AG04450 (cell line): Measurements from ENCODE around the gene EPHB2. TPM values are rescaled to one million over a fixed set of nuclear protein-coding genes. Genes with fewer than 3 reads are reported as not detected.

Experiments
- CTCF ChIA-PET: fragments of 300-600, 350-600 bp; formaldehyde crosslinking; extraction: SDS; loops from one replicate; lab custom pipeline; 2022; ENCODE audit warnings: antibody characterized with exemption, inconsistent platforms; lab: Charles Lee
- POLR2A ChIA-PET: fragments of 350-600 bp; formaldehyde crosslinking; extraction: SDS; loops from one replicate; lab custom pipeline; 2021; ENCODE audit warnings: antibody characterized with exemption, inconsistent platforms; lab: Yijun Ruan, JAX
- DNase-seq: peaks from one replicate; pipeline ENCODE4 v3.0.0-alpha.2; 2011; ENCODE audit warnings: low read depth, low spot score
- H3K27ac ChIP-seq: one replicate; pipeline ENCODE4 v1.5.1; 2012; ENCODE audit warnings: low read depth, low read length, control low read depth
- H3K27me3 ChIP-seq: one replicate; pipeline ENCODE4 v1.6.0; 2012; ENCODE audit warnings: low read length; ENCODE audit not compliant: control insufficient read depth, insufficient read depth
- H3K4me3 ChIP-seq: 2 replicates; pipeline ENCODE4 v1.5.1; 2011; ENCODE audit warnings: mild to moderate bottlenecking, low read depth, low read length, control low read depth
- H3K9me3 ChIP-seq: 2 replicates; pipeline ENCODE4 v1.5.1; 2012; ENCODE audit warnings: low read length; ENCODE audit not compliant: control insufficient read depth, insufficient read depth
- CTCF ChIP-seq: IDR thresholded peaks from 2 replicates; pipeline ENCODE4 v1.5.1; 2011; ENCODE audit warnings: low read depth, low read length, control low read depth, inconsistent platforms
- polyA plus RNA-seq: library from polyadenylated mRNA; depleted of rRNA; stranded (reverse); fragments of >200 nt; gene quantifications from 2 replicates; pipeline ENCODE4 v1.2.3, GENCODE V29; 2011

The EPHB2 gene
- polyA plus RNA-seq, 1 experiment = 30.9 TPM

DNA sequence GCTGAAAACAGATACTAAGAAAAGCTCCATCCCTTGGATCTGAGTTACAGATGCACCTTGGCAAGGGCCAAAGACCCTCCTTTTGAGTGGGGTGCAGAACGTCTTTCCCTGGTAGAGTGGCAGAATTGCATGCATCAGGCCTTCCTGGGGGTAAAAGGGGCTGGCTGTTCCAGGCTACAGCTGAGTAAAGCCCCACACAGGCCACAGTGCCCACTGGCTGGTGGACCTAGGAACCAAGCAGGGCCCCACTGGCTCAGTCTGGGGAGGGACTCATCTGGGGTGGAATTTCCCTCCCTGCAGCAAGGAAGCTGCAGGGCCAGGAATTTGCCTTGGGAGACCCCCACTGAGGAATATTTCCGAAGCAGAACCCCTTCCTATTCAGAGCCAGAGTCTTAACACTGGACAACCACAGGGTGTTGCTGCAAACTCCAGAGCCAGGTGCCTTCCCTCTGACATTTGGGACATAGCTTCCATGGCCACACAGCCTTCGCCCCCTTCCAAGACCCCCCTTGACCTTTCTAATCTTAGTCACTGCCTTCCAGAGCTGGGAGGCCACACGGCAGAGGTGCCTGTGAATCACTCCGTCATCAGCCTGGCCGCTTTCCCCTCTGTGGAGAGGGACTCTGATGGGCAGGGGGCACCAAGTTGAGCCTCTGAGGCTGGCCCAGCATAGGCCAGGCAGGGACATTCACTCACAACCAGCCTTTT lies 209.5 kb downstream of the EPHB2 start:
- no peaks in the 10 kb centered on the region for H3K27me3 ChIP-seq
- no peak overlapping the region for H3K27ac ChIP-seq
- TF ChIP-seq CTCF = no peak
- ChIA-PET CTCF (interaction anchor here (1.2 to 1.9 kb wide), 3 partner anchors 9 to 247 kb away, joined by 4 to 6 read pairs (median 4); no protein-coding TSS in a partner anchor), POLR2A (no interaction called here)
- peaks cover 7% of the 10 kb centered on the region for H3K9me3 ChIP-seq
- no peak overlapping the region for H3K4me3 ChIP-seq
- no peak for DNase-seq

DNA sequence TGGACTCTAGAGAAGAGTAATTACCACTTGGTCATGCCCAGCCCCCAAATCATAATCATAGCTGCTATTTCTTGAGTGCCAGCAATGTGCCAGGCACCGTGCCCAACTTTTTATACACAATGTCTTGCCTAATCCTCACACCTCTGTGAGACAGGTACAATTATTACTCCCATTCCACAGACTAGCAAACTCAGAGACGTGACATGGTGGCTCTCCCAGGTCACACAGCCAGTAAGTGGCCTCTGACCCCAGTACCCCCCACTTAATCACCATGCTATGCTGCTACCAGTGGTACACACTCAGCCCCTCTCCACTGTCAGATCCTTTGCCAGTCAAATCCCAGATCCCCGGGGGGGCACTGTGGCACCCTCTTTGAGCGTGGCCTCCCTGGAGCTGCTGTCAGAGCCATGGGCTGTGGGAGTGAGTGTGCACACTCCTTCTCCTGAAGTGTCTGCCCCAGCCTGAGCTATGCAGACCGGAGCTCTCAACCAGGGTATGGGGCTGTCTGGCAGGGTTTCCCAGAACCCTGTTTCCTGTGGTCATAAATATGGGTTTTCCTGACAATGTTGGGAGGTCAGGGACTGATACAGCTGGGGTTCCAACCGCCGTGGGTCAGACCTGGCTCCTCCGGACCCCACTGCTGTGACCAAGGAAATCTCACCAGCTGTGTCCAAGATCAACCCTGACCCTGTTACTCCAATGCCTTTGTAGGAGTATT lies 210.3 kb downstream of the EPHB2 start:
- CTCF ChIA-PET = interaction anchor here (0.8 to 1.9 kb wide), 5 partner anchors 10 to 248 kb away, joined by 3 to 6 read pairs (median 4); no protein-coding TSS in a partner anchor
- no peak overlapping the region for H3K4me3 ChIP-seq

GRCh38 chr1:22921452-22922126 lies 210.9 kb downstream of the EPHB2 start:
- no peak overlapping the region for H3K4me3 ChIP-seq
- H3K27me3 ChIP-seq = peaks cover 3% of the 10 kb centered on the region
- no peak overlapping the region for H3K27ac ChIP-seq
- TF ChIP-seq CTCF = no peak
- ChIA-PET CTCF (interaction anchor here (0.8 to 1.9 kb wide), 5 partner anchors 9 to 248 kb away, joined by 3 to 6 read pairs (median 4); no protein-coding TSS in a partner anchor), POLR2A (no interaction called here)
- no peak for DNase-seq
- peaks cover 7% of the 10 kb centered on the region for H3K9me3 ChIP-seq

More for the DNA sequence above, 210.3 kb downstream of the EPHB2 start:
- Histone ChIP-seq H3K9me3 (peaks cover 7% of the 10 kb centered on the region), H3K27me3 (no peaks in the 10 kb centered on the region), H3K27ac (no peak overlapping the region)
- no peak for TF ChIP-seq CTCF
- DNase-seq = no peak
- POLR2A ChIA-PET = no interaction called here

- Histone ChIP-seq H3K9me3 (peaks cover 7% of the 10 kb centered on the region), H3K27ac (no peak overlapping the region), H3K27me3 (peaks cover 3% of the 10 kb centered on the region), H3K4me3 (no peak overlapping the region)
- TF ChIP-seq CTCF = no peak
- no peak for DNase-seq
- ChIA-PET POLR2A (no interaction called here), CTCF (no interaction called here)
These were observed 212.0 kb downstream of the EPHB2 start for GRCh38 chr1:22922640-22923039.
